ENCODE results near the gene SMARCC1. TPM values are rescaled to one million over a fixed set of nuclear protein-coding genes. Genes with fewer than 3 reads are reported as not detected.

The SMARCC1 gene
- total RNA-seq, 2 experiments from 2014 or later = 74.2 to 76.2 TPM

DNA sequence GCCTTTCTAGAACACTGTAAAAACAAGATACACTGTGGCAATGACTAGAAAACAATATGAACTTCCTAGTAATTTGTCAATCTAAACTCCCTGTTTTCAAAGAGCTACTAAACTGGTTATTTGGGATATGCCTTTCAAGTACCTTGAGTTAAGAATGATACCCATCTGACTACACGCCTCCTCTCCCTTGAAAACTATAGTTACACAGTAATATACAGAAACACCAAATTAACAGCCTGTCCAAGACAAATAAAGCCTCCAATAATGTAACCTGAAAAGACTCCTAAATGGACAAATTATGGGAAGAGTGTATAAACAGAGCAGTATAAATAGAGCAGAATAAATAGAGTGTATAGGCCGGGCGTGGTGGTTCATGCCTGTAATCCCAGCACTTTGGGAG is 70.1 kb downstream of the SMARCC1 start:
- H3K27ac Mint-ChIP-seq = no peak overlapping the region
- H3K27ac ChIP-seq (ENCODE audit: low read depth in 1 of 2, low read length in 2 of 2) = no peak overlapping the region
- peaks cover 5% of the 10 kb centered on the region for H3K4me1 Mint-ChIP-seq (ENCODE audit: low read depth)
- peaks cover 91% of the 10 kb centered on the region for H3K36me3 Mint-ChIP-seq (ENCODE audit: low read depth)
- H3K27me3 Mint-ChIP-seq = no peaks in the 10 kb centered on the region
- no peaks in the 10 kb centered on the region for H3K4me1 ChIP-seq (ENCODE audit: insufficient read depth, low read length)
- TF ChIP-seq CTCF (IDR thresholded peaks at IDR 0.05) = no peak
- no peak overlapping the region for H3K4me3 ChIP-seq (ENCODE audit: low read length)
- no peaks in the 10 kb centered on the region for H3K9me3 ChIP-seq (ENCODE audit: control insufficient read depth in 1 of 2, insufficient read depth in 1 of 2, low read length in 2 of 2)
- DNase-seq (no peak), ATAC-seq (ENCODE audit: poor library complexity) (no peak)
- CTCF ChIA-PET = no interaction called here
- intact Hi-C loops (cut with DNase I, micrococcal nuclease) = no loop called here
- no peak overlapping the region for H3K4me3 Mint-ChIP-seq
- H3K36me3 ChIP-seq (ENCODE audit: insufficient read depth, low read length) = peaks cover 72% of the 10 kb centered on the region
- POLR2A ChIA-PET = no interaction called here
- H3K27me3 ChIP-seq (ENCODE audit: control insufficient read depth in 1 of 2, insufficient read depth in 2 of 2, low read length in 2 of 2) = no peaks in the 10 kb centered on the region
- no peaks in the 10 kb centered on the region for H3K9me3 Mint-ChIP-seq

- Mint-ChIP-seq H3K27ac (no peak overlapping the region), H3K36me3 (ENCODE audit: low read depth) (peaks cover 84% of the 10 kb centered on the region)
- peaks cover 84% of the 10 kb centered on the region for H3K36me3 ChIP-seq (ENCODE audit: insufficient read depth, low read length)
Observed at GRCh38 chr3:47705391-47705790, 76.3 kb downstream of the SMARCC1 start.

GRCh38 chr3:47704237-47704612 is 77.5 kb downstream of the SMARCC1 start:
- H3K27me3 ChIP-seq (ENCODE audit: control insufficient read depth in 1 of 2, insufficient read depth in 2 of 2, low read length in 2 of 2) = no peaks in the 10 kb centered on the region
- POLR2A ChIA-PET = no interaction called here
- DNase-seq (no peak), ATAC-seq (ENCODE audit: poor library complexity) (no peak)
- no peaks in the 10 kb centered on the region for H3K9me3 ChIP-seq (ENCODE audit: control insufficient read depth in 1 of 2, insufficient read depth in 1 of 2, low read length in 2 of 2)
- intact Hi-C loops (cut with DNase I, micrococcal nuclease) = no loop called here
- H3K4me3 Mint-ChIP-seq = no peak overlapping the region
- H3K27me3 Mint-ChIP-seq = no peaks in the 10 kb centered on the region
- H3K9me3 Mint-ChIP-seq = no peaks in the 10 kb centered on the region
- CTCF ChIA-PET = interaction anchor here (1.5 kb wide), 1 partner anchor 11 kb away, joined by 3 read pairs; no protein-coding TSS in a partner anchor
- H3K27ac ChIP-seq (ENCODE audit: low read depth in 1 of 2, low read length in 2 of 2) = no peak overlapping the region
- no peak overlapping the region for H3K4me3 ChIP-seq (ENCODE audit: low read length)
- H3K4me1 ChIP-seq (ENCODE audit: insufficient read depth, low read length) = no peaks in the 10 kb centered on the region
- peaks cover 82% of the 10 kb centered on the region for H3K36me3 Mint-ChIP-seq (ENCODE audit: low read depth)
- peaks cover 83% of the 10 kb centered on the region for H3K36me3 ChIP-seq (ENCODE audit: insufficient read depth, low read length)
- TF ChIP-seq CTCF (IDR thresholded peaks at IDR 0.05) = no peak
- no peaks in the 10 kb centered on the region for H3K4me1 Mint-ChIP-seq (ENCODE audit: low read depth)
- no peak overlapping the region for H3K27ac Mint-ChIP-seq

More at GRCh38 chr3:47705391-47705790, 76.3 kb downstream of the SMARCC1 start:
- no peaks in the 10 kb centered on the region for H3K27me3 ChIP-seq (ENCODE audit: control insufficient read depth in 1 of 2, insufficient read depth in 2 of 2, low read length in 2 of 2)
- no peaks in the 10 kb centered on the region for H3K27me3 Mint-ChIP-seq
- DNase-seq (no peak), ATAC-seq (ENCODE audit: poor library complexity) (no peak)
- no peaks in the 10 kb centered on the region for H3K9me3 ChIP-seq (ENCODE audit: control insufficient read depth in 1 of 2, insufficient read depth in 1 of 2, low read length in 2 of 2)
- ChIA-PET POLR2A (interaction anchor here (0.8 kb wide), 1 partner anchor 1317 kb away, joined by 3 read pairs; the partner anchor contains the start of gene NDUFAF3), CTCF (interaction anchor here (0.9 to 1.5 kb wide), 2 partner anchors 9 to 66 kb away, joined by 3 read pairs; no protein-coding TSS in a partner anchor)
- intact Hi-C loops (cut with DNase I, micrococcal nuclease) = no loop called here
- TF ChIP-seq CTCF (IDR thresholded peaks at IDR 0.05) = no peak
- H3K4me3 ChIP-seq (ENCODE audit: low read length) = no peak overlapping the region
- no peak overlapping the region for H3K27ac ChIP-seq (ENCODE audit: low read depth in 1 of 2, low read length in 2 of 2)
- H3K4me1 Mint-ChIP-seq (ENCODE audit: low read depth) = no peaks in the 10 kb centered on the region
- H3K4me3 Mint-ChIP-seq = no peak overlapping the region
- no peaks in the 10 kb centered on the region for H3K9me3 Mint-ChIP-seq
- no peaks in the 10 kb centered on the region for H3K4me1 ChIP-seq (ENCODE audit: insufficient read depth, low read length)
